Psoas muscle (tissue), 8 donors: ENCODE results near the gene BTG4. TPM values are rescaled to one million over a fixed set of nuclear protein-coding genes. Genes with fewer than 3 reads are reported as not detected.

Experiments
- ATAC-seq, 4 donors: fragments of 200-7000 bp; cut with Tn5 transposase; one replicate each; pipeline ENCODE4 v1.9.1; 2020; ENCODE audit warnings: moderate library complexity in 3 of 4, mild to moderate bottlenecking in 2 of 4
- DNase-seq, 2 donors: peaks; one replicate each; pipeline ENCODE4 v3.0.0-alpha.2; 2020
- H3K27ac ChIP-seq: fragments of 200-600 bp; one replicate; pipeline ENCODE4 v1.8.0; 2022
- H3K27me3 ChIP-seq, 3 donors: fragments of 200-600 bp in 1 of 3; one replicate each; pipeline versions ENCODE4 v1.6.1 to v1.8.0; 2013 to 2022; ENCODE audit warnings: low read length in 2 of 3, mild to moderate bottlenecking in 2 of 3, moderate library complexity in 1 of 3; ENCODE audit not compliant: insufficient read depth in 3 of 3
- H3K36me3 ChIP-seq, 2 donors: fragments of 200-600 bp in 1 of 2; one replicate each; pipeline versions ENCODE4 v1.6.1 to v1.8.0; 2013 to 2022; ENCODE audit warnings: low read depth in 1 of 2, mild to moderate bottlenecking in 1 of 2, moderate library complexity in 1 of 2; ENCODE audit not compliant: insufficient read depth in 1 of 2
- H3K4me1 ChIP-seq: fragments of 200-600 bp; one replicate; pipeline ENCODE4 v1.8.0; 2022
- H3K4me3 ChIP-seq: fragments of 200-600 bp; one replicate; pipeline ENCODE4 v1.8.0; 2022; ENCODE audit warnings: mild to moderate bottlenecking
- H3K9me3 ChIP-seq: fragments of 200-600 bp; one replicate; pipeline ENCODE4 v1.8.0; 2022
- WGBS, 3 donors: extraction: QIAGEN DNeasy Blood & Tissue Kit; methylation state at CpG; one replicate each; pipeline versions ENCODE4 v1.1.6 to v1.1.7; 2013; 5-methylcytosine and 5-hydroxymethylcytosine counted together
- intact Hi-C, 2 donors: fragments of 100-400 bp; cut with DNase I; formaldehyde crosslinking; loops; one replicate each; pipeline versions ENCODE4 v1.11.0 to v1.14.2; 2022
- polyA plus RNA-seq, 3 donors: library from polyadenylated mRNA; stranded (reverse); fragments of 200-250 nt; gene quantifications; one replicate each; pipeline ENCODE4 v1.2.3, GENCODE V29; 2013
- total RNA-seq, 4 donors: library from RNA; stranded (reverse); fragmentation: NEBNext Ultra II Directional in 2 of 4; extraction: Animal tissue kit (Norgen Biotek cat#: 25700) in 2 of 4; gene quantifications; one replicate each; pipeline versions ENCODE4 v1.2.1 to v1.2.4, GENCODE V29; 2021 to 2023
- TF ChIP-seq, protein P1 (sequence below): fragments of 200-600 bp; IDR thresholded peaks from one replicate; pipeline ENCODE4 v1.8.0; 2022; ENCODE audit warnings: antibody characterized with exemption
- donor health status: healthy with polysubstance abuse.
- donor health status: DM: no; HTN: no; CAD: no; lungs with moderate emphysema.
- donor health status: Bipolar disorder and iron deficiency.
- donor health status: healthy.
- donor health status: DM: yes; HTN: yes; CAD: no.
- donor health status: DM: no; HTN: no; CAD: no.
- donor health status: DM: no; HTN: no; CAD: no.
- donor health status: DM: yes; HTN: yes; CAD: no.

BTG4 gene
- total and polyA plus RNA-seq, 7 donors: not detected

GRCh38 chr11:111542606-111543275, 30.6 kb upstream of the BTG4 start:
- WGBS, 3 donors: 69 to 79% (median 77%) methylated on average over 10 of the region's 10 CpGs
- ATAC-seq: no peak
- TF ChIP-seq, protein P1, sequence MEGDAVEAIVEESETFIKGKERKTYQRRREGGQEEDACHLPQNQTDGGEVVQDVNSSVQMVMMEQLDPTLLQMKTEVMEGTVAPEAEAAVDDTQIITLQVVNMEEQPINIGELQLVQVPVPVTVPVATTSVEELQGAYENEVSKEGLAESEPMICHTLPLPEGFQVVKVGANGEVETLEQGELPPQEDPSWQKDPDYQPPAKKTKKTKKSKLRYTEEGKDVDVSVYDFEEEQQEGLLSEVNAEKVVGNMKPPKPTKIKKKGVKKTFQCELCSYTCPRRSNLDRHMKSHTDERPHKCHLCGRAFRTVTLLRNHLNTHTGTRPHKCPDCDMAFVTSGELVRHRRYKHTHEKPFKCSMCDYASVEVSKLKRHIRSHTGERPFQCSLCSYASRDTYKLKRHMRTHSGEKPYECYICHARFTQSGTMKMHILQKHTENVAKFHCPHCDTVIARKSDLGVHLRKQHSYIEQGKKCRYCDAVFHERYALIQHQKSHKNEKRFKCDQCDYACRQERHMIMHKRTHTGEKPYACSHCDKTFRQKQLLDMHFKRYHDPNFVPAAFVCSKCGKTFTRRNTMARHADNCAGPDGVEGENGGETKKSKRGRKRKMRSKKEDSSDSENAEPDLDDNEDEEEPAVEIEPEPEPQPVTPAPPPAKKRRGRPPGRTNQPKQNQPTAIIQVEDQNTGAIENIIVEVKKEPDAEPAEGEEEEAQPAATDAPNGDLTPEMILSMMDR: no peak
- Histone ChIP-seq H3K27ac (no peak overlapping the region), H3K27me3 (no peaks in the 10 kb centered on the region), H3K4me1 (peaks cover 8% of the 10 kb centered on the region), H3K36me3 (peaks cover 4 to 15% of the 10 kb centered on the region in 2 donors), H3K9me3 (no peaks in the 10 kb centered on the region), H3K4me3 (no peak overlapping the region)
- no peak for DNase-seq
- intact Hi-C loops: no loop called here

- TF ChIP-seq, protein P1: no peak
- DNase-seq: peak; percentile 70 to 79
- WGBS, 3 donors: 2 to 4% (median 2%) methylated on average over 37 to 41 of the region's 41 CpGs
- H3K36me3 ChIP-seq: peaks cover 0 to 5% of the 10 kb centered on the region in 2 donors
- peak overlapping the region; percentile 76 for H3K4me3 ChIP-seq
- peaks cover 8% of the 10 kb centered on the region for H3K4me1 ChIP-seq
- no peaks in the 10 kb centered on the region for H3K9me3 ChIP-seq
- no peaks in the 10 kb centered on the region for H3K27me3 ChIP-seq
- ATAC-seq: peak; percentile 67 to 76 (median 70)
- intact Hi-C loops: no loop called here
- peak overlapping the region; percentile 68 for H3K27ac ChIP-seq
Measured at GRCh38 chr11:111541254-111542061, 29.3 kb upstream of the BTG4 start.

DNA sequence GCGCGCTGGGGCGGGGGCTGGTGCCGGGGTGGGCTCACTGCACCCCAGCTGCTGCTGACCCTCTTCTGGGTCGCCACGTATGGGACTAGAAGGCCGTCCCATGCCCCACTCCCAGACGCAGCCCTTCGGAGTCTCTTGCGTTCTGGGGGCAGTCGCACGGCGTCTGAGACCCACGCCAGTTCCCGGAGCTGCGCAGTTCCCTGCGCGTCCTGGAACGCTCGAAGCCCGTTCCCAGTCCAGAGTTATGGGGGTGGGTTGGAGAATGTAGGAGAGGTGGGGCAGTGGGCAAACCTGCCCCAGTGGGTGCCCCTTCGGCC, 28.7 kb upstream of the BTG4 start:
- peak; percentile 25 to 62 (median 48) for ATAC-seq
- Histone ChIP-seq H3K27ac (peak overlapping the region; percentile 68), H3K4me3 (peak overlapping the region; percentile 76), H3K36me3 (peaks cover 0 to 5% of the 10 kb centered on the region in 2 donors), H3K4me1 (peaks cover 8% of the 10 kb centered on the region), H3K9me3 (no peaks in the 10 kb centered on the region), H3K27me3 (no peaks in the 10 kb centered on the region)
- 0 to 2% (median 0%) methylated on average over 20 to 22 of the region's 22 CpGs for WGBS, 3 donors
- TF ChIP-seq, protein P1: no peak
- no peak for DNase-seq
- intact Hi-C loops: no loop called here

GRCh38 chr11:111540114-111540936, 28.1 kb upstream of the BTG4 start, which contains the start of gene LAYN:
Gene LAYN (plus strand): TSS chr11:111540720. CDS start chr11:111540844, 124 bp downstream.
- H3K4me3 ChIP-seq: peak within 1 kb of the TSS; percentile 76
- peaks cover 8% of the 10 kb centered on the region for H3K4me1 ChIP-seq
- WGBS, 3 donors: 2 to 4% (median 3%) methylated on average over 52 to 70 of the region's 70 CpGs
- ATAC-seq (peak; percentile 58 to 66 (median 60)), DNase-seq (peak; percentile 56 to 69)
- TF ChIP-seq, protein P1: no peak
- no peaks in the 10 kb centered on the region for H3K9me3 ChIP-seq
- H3K27me3 ChIP-seq: no peaks in the 10 kb centered on the region
- H3K27ac ChIP-seq: peak within 1 kb of the TSS; percentile 68
- intact Hi-C loops: no loop called here
- peaks cover 0 to under 1% of the 10 kb centered on the region in 2 donors for H3K36me3 ChIP-seq
